Measurements from ENCODE around the gene SUSD3.

The SUSD3 gene

DNA sequence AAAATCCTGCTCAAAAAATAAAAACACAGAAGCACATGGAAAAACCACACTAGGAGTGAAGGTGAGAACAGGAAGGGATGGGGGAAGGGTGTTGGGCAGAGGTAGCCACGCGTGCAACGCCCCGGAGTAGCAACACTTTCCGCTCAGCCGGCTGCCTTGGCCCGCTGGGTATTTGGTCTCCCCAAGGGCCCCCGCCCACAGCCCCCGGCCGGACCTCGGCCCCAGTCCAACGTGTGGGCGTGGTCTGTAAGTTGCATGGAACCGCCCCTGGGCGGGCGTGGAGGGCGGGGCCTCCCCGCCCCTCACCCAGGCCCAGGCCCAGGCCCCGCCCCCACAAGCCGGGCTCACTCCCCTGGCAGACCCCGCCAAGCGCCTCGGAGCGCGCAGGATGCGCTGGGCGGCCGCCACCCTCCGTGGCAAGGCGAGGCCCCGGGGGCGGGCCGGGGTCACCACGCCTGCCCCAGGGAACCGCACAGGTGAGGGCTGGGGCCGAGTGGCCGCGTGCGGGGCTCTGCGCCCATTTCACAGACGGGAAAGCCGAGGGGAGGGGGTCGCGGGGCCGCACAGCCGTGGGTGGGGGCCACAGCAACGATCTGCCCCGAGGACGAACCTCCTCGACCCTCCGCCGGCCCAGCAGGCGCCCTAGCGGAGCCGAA, at the start of gene SUSD3:
TSS of gene SUSD3 (plus strand) at position 347 of the 656 bp plus-strand sequence. CDS start at position 389, 42 bp downstream.
- H3K4me3 ChIP-seq (ENCODE audit: low read depth, low read length) = peak within 1 kb of the TSS; percentile 20; the same call in 1 of the 2 replicates
- CTCF ChIA-PET = no interaction called here
- DNase-seq (ENCODE audit: low read depth, low spot score) = no peak
- TF ChIP-seq CTCF (IDR thresholded peaks at IDR 0.05; ENCODE audit: insufficient read depth, low read length, missing control alignments) = no peak
- POLR2A ChIA-PET = no interaction called here

DNA sequence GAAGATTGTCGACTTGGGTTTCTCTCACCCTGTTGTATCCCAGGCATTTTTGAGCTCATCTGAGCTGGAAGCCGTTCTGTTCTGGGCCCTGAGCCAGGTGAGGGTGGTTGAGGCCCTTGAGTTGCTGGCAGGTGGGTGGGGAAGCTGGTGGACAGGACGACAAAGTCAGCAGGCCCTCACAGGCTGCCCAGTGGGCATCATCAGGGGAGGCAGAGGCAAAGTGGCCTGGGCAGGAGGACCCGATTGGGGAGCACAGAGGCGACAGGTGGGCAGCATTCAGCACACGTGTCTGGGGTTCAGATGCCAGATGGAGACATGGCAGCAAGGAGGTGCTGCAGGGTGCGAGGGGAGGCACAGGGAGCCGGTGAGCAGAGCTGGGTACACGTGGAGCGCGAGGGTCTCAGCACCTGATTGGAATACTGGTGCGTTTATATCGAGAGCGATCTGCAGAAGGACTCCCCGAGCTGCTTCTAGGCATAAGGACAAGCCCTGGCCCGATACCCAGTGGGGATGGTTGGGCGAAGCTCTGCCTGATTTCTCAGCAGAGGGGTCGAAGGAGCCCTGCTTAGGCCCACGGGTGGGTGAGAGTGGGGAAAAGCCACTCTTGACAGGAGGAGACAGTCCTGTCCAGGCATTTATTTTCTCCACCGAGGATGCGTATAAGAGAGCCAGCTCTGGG, 49.0 kb upstream of the SUSD3 start:
- no peak for DNase-seq (ENCODE audit: low read depth, low spot score)
- ChIA-PET CTCF (interaction anchor here (0.7 kb wide), 1 partner anchor 53 kb away, joined by 3 read pairs; no protein-coding TSS in a partner anchor), POLR2A (no interaction called here)
- H3K4me3 ChIP-seq (ENCODE audit: low read depth, low read length) = no peak overlapping the region
- no peak for TF ChIP-seq CTCF (IDR thresholded peaks at IDR 0.05; ENCODE audit: insufficient read depth, low read length, missing control alignments)

DNA sequence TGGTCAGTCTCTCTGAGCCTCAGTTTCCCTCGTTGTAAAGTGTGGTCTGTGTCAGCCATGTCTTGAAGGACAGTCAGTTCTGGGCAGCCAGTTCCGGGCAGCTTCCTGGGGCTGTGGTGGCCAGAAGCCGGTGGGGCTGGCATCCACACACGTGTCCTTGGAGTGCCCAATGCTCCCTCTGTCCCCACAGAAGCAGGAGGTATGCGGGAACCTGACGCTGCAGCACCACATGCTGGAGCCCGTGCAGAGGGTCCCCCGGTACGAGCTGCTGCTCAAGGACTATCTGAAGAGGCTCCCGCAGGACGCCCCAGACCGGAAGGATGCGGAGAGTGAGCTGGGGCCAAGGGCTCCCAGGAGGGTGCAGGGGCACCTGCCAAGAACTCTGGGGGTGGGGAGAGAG, 48.4 kb upstream of the SUSD3 start:
- no peak for TF ChIP-seq CTCF (IDR thresholded peaks at IDR 0.05; ENCODE audit: insufficient read depth, low read length, missing control alignments)
- POLR2A ChIA-PET = no interaction called here
- H3K4me3 ChIP-seq (ENCODE audit: low read depth, low read length) = no peak overlapping the region
- DNase-seq (ENCODE audit: low read depth, low spot score) = no peak
- CTCF ChIA-PET = no interaction called here

GRCh38 chr9:93010704-93011103, 47.8 kb upstream of the SUSD3 start:
- no peak for DNase-seq (ENCODE audit: low read depth, low spot score)
- ChIA-PET POLR2A (no interaction called here), CTCF (no interaction called here)
- H3K4me3 ChIP-seq (ENCODE audit: low read depth, low read length) = no peak overlapping the region
- no peak for TF ChIP-seq CTCF (IDR thresholded peaks at IDR 0.05; ENCODE audit: insufficient read depth, low read length, missing control alignments)

DNA sequence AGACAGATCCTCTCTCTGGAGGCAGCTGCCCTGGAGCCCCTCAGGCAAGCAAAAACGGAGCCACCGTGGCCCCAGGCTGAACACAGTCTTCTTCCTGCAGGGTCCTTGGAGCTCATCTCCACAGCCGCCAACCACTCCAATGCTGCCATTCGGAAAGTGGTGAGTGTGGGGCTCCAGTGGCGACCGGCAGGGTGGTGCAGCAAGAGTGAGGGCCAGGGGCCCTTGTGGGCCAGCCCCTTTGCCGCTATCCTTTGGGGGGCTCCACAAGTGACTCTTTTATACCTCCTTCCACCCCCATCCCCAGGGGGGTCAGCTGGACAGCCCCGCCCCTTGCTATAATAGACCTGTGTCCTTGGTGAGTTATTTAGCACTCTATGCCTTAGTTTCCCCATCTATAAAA, 47.4 kb upstream of the SUSD3 start:
- TF ChIP-seq CTCF (IDR thresholded peaks at IDR 0.05; ENCODE audit: insufficient read depth, low read length, missing control alignments) = no peak
- no peak for DNase-seq (ENCODE audit: low read depth, low spot score)
- ChIA-PET CTCF (no interaction called here), POLR2A (no interaction called here)
- H3K4me3 ChIP-seq (ENCODE audit: low read depth, low read length) = no peak overlapping the region

GRCh38 chr9:93012963-93013855, 45.3 kb upstream of the SUSD3 start:
- POLR2A ChIA-PET = no interaction called here
- CTCF ChIA-PET = interaction anchor here (1.2 kb wide), 1 partner anchor 11 kb away, joined by 3 read pairs; no protein-coding TSS in a partner anchor
- no peak for TF ChIP-seq CTCF (IDR thresholded peaks at IDR 0.05; ENCODE audit: insufficient read depth, low read length, missing control alignments)
- DNase-seq (ENCODE audit: low read depth, low spot score) = no peak
- no peak overlapping the region for H3K4me3 ChIP-seq (ENCODE audit: low read depth, low read length)

Measured in AG04449 (cell line).